AG04449 (cell line): ENCODE data around the gene MTRF1L.
A peak's percentile ranks its signal among the peaks of the same experiment; 100 is the strongest.
"Not testable (repeated sequence)": the region's sequence is repeated elsewhere in the genome, so short reads cannot be mapped to it uniquely, and the experiment has no call there.

ENCODE experiments used
- CTCF ChIA-PET: fragments of 350-600 bp; formaldehyde crosslinking; extraction: SDS; loops from one replicate; lab custom pipeline; 2021; ENCODE audit warnings: antibody characterized with exemption; lab: Yijun Ruan, JAX
- POLR2A ChIA-PET: fragments of 400-600, 350-600 bp; formaldehyde crosslinking; extraction: SDS; loops from one replicate; lab custom pipeline; 2020; ENCODE audit warnings: antibody characterized with exemption, inconsistent platforms; lab: Yijun Ruan, JAX
- DNase-seq: peaks from one replicate; pipeline ENCODE4 v3.0.0-alpha.2; 2010; ENCODE audit warnings: low read depth, low spot score
- H3K4me3 ChIP-seq: 2 replicates; pipeline ENCODE4 v1.5.1; 2011; ENCODE audit warnings: low read depth, mild to moderate bottlenecking, control low read depth, low read length
- TF ChIP-seq, protein P1 (sequence below): IDR thresholded peaks from one replicate; pipeline ENCODE4 v1.5.1; 2011; ENCODE audit warnings: mild to moderate bottlenecking, moderate library complexity, low read length, control low read depth, inconsistent platforms; ENCODE audit not compliant: insufficient read depth; ENCODE audit errors: missing control alignments

MTRF1L gene

DNA sequence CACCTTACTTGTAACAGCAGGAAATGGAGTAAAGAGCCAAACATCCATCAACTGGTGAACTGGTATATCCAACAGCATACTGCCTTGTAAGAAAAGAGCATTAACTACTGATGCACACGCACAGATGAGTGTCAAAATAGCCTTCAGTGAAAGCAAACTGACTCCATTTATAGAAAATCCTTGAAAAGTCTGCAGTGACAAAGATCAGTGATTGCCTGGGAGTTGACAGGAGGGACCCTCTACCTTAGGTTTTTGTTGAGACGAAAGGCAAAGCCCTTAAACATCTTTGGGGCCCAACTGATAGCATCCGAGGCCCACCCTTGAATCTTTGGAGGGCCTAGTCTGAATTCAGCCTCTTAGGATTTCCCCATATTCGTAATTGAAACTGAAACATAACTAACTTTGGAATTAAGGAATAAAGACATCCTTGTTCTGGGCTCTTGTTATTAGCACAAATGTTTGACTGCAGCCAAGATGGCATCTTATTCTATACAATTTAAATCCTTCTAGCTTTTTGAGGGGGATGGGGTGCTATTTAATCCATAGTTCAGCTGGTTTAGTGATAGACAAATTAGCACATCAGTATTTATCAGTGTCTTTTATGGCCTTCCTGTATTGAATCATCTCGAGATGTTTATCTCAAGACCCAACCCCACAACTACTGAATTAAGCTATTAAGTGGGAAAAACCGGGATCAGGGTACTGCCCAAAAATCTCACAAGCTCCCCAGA, 32.7 kb downstream of the MTRF1L start:
- H3K4me3 ChIP-seq, result no peak overlapping the region
- POLR2A ChIA-PET, result no interaction called here
- no peak for DNase-seq
- TF ChIP-seq, protein P1, sequence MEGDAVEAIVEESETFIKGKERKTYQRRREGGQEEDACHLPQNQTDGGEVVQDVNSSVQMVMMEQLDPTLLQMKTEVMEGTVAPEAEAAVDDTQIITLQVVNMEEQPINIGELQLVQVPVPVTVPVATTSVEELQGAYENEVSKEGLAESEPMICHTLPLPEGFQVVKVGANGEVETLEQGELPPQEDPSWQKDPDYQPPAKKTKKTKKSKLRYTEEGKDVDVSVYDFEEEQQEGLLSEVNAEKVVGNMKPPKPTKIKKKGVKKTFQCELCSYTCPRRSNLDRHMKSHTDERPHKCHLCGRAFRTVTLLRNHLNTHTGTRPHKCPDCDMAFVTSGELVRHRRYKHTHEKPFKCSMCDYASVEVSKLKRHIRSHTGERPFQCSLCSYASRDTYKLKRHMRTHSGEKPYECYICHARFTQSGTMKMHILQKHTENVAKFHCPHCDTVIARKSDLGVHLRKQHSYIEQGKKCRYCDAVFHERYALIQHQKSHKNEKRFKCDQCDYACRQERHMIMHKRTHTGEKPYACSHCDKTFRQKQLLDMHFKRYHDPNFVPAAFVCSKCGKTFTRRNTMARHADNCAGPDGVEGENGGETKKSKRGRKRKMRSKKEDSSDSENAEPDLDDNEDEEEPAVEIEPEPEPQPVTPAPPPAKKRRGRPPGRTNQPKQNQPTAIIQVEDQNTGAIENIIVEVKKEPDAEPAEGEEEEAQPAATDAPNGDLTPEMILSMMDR, result no peak
- CTCF ChIA-PET, result interaction anchor here (0.8 to 1.9 kb wide), 2 partner anchors 17 to 22 kb away, joined by 4 to 6 read pairs; no protein-coding TSS in a partner anchor

DNA sequence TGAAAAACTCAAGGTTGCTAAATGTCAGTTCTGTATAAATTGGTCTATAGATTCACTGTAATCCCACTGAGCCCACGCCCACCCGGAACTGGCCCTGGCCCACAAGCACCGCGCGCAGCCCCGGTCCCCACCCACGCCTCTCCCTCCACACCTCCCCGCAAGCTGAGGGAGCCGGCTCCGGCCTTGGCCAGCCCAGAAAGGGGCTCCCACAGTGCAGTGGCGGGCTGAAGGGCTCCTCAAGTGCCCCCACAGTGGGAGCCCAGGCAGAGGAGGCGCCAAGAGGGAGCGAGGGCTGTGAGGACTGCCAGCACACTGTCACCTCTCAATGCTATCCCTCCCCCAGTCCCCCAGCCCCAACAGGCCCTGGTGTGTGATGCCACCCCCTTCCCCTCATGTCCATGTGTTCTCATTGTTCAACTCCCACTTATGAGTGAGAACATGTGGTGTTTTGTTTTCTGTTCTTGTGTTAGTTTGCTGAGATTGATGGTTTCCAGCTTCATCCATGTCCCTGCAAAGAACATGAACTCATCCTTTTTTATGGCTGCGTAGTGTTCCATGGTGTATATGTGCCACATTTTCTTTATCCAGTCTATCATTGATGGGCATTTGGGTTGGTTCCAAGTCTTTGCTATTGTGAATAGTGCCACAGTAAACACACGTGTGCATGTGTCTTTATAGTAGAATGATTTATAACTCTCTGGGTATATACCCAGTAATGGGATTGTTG, 36.2 kb downstream of the MTRF1L start:
- DNase-seq, POLR2A ChIA-PET, H3K4me3 ChIP-seq: not testable (repeated sequence)
- CTCF ChIA-PET, result interaction anchor here (1.3 kb wide), 1 partner anchor 12 kb away, joined by 8 read pairs; no protein-coding TSS in a partner anchor

DNA sequence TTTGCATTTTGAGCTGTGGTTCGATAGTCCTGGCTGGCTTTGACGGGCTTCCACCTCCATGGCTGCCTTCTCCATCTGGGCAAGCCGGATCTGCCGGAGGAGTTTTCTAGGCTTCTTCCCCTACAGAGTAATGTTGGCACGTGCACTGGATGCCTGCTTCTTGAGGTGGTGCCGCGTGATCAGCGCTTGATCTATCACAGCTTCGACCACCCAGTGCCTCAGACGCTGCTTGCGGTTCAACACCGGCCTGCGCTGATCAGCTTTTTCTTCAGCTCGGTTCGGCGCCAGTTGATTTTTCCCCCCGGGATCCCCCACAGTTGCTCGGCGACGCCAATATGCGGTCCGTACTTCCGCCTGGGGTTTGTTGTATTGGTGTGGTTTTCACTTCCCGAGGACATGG, 43.2 kb downstream of the MTRF1L start:
- DNase-seq, result no peak
- no peak overlapping the region for H3K4me3 ChIP-seq
- ChIA-PET POLR2A (no interaction called here), CTCF (interaction anchor here (1.6 kb wide), 1 partner anchor 11 kb away, joined by 4 read pairs; no protein-coding TSS in a partner anchor)
- TF ChIP-seq, protein P1, result no peak

DNA sequence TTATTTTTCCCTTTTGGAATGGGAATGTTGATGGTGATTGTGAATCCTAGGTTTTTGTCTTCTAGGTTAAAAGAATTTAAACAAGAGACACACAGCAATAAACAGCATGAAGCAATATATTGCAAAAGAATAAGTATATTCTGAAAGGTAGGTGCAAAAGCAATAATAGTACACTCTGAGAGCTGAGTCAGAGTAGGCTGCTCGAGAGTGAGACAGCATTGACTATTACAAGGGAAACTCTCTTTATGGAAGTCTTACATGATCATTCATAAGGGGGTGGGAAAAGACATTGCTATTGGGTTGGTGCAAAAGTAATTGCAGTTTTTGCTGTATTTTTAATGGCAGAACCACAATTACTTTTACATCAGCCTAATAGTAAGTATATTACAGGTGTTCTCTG, 44.7 kb downstream of the MTRF1L start:
- TF ChIP-seq, protein P1, result no peak
- DNase-seq, result no peak
- ChIA-PET CTCF (interaction anchor here (2.4 kb wide), 1 partner anchor 9 kb away, joined by 13 read pairs; no protein-coding TSS in a partner anchor), POLR2A (no interaction called here)
- H3K4me3 ChIP-seq, result no peak overlapping the region

DNA sequence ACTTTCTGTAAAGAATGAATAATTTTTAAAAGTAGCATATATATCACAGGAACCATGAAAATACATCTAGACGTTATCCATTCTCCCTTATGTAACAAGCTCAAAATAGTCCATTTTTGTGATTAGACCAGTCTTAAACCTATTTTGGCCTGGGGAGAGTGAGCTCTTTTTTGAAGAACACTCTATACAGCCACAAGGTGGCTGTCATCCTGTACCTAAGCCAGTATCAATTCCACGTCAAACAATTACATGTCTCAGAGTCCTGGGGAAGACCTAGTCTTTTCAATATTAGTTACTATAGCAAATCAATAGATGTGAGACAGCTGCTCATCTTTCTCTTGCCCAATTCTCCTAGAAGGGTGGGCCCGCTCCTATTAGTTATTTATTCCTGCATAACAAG, 48.1 kb downstream of the MTRF1L start:
- POLR2A ChIA-PET, result no interaction called here
- CTCF ChIA-PET, result interaction anchor here (0.7 to 3.5 kb wide), 29 partner anchors 9 to 726 kb away, joined by 3 to 44 read pairs (median 5); partner anchors contain the start of genes FBXO5 and VIP
- TF ChIP-seq, protein P1, result no peak
- H3K4me3 ChIP-seq, result no peak overlapping the region
- DNase-seq, result no peak

DNA sequence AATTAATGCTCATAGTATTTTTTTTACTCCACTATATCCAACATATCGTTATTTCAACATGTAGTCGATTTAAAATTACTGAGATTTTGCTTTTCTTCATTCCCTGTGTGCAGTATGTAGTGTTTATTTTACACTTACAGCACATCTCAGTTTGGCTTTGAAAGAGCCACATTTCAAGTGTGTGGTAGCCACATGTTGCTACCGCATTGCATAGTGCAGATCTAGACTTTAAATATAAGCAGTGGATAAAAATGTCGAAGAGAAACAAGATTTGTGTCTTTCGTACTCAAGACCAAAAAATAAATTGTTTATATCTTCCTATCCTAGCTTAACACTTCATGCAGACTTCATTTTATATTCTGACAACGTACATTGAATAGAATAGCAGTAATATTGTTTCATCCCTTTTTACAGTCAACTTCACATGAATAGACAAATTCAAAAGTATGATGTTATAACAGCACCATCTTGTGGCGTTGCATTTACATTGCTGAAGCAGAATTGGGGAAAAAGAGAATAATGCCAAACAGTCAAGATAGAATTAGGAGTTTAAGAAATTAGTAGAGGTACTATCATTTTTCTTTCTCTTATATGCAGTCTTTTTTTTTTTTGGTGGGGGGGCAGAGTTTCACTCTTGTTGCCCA, 49.5 kb downstream of the MTRF1L start:
- TF ChIP-seq, protein P1, result peak; percentile 59
- CTCF ChIA-PET, result interaction anchor here (0.6 to 3.5 kb wide), 27 partner anchors 9 to 468 kb away, joined by 3 to 44 read pairs (median 4); partner anchors contain the start of genes FBXO5 and VIP

More for the DNA sequence above, 49.5 kb downstream of the MTRF1L start:
- no peak for DNase-seq
- POLR2A ChIA-PET, result no interaction called here
- H3K4me3 ChIP-seq, result no peak overlapping the region
